ENCODE results near the gene PIM2. TPM values are rescaled to one million over a fixed set of nuclear protein-coding genes. Genes with fewer than 3 reads are reported as not detected.

PIM2 gene
- total RNA-seq, 1 donor from 2014 or later, result 11.5 TPM

DNA sequence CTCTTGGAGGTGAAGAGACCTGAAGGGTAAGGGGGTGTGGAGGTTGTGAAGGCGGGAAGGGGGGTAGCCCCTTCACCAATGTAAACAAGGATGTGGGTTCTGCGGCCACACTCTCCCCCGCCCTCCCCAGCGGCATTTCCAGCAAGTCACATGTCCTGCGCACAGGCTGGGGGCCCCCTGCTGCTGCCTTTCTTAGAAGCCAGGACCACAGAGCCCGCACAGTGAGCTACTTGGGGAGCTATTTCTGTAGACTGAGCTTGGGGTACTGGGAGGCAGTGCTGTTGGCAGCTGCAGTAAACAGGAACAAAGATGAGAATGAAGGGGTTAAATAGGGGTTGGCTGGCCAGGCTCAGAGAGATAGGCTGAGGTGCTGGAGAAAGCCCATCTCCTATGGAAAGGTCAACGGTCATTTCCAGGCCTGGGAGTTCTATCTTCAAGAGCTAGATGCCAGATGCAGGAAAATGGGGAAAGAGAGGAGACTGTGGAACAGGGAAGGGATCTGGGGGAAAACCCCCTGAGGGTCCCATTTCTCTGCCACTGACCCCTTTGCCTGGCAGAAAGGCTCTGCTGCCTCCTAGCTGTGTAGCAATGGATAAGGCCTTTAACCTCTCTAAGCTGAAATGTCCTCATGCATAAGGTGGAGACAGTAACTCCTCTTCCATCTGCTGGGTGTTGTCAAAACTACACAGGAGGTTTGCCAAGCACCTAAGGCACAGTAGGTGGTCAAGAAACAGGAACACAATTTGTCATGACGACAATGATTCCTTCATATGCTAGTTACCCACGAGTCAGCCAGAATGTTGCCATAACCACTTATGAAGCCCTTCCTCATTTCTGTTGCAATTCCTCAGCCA is 18.5 kb upstream of the PIM2 start:
- peaks cover 21% of the 10 kb centered on the region for H3K4me1 ChIP-seq
- H3K9me3 ChIP-seq, result no peaks in the 10 kb centered on the region
- no peak for TF ChIP-seq POLR2A (IDR thresholded peaks at IDR 0.05)
- TF ChIP-seq POLR2AphosphoS5 (IDR thresholded peaks at IDR 0.05; ENCODE audit: insufficient read depth in 1 of 2, low read depth in 1 of 2), result peak in 1 of 2 donors; percentile 57
- H3K27me3 ChIP-seq, result no peaks in the 10 kb centered on the region
- peaks cover 0 to 14% of the 10 kb centered on the region in 2 donors for H3K36me3 ChIP-seq
- DNase-seq (ENCODE audit: extremely low spot score in 2 of 2), result no peak
- intact Hi-C loops (cut with DNase I), result no loop called here
- H3K4me3 ChIP-seq, result no peak overlapping the region
- H3K27ac ChIP-seq, result no peak overlapping the region

DNA sequence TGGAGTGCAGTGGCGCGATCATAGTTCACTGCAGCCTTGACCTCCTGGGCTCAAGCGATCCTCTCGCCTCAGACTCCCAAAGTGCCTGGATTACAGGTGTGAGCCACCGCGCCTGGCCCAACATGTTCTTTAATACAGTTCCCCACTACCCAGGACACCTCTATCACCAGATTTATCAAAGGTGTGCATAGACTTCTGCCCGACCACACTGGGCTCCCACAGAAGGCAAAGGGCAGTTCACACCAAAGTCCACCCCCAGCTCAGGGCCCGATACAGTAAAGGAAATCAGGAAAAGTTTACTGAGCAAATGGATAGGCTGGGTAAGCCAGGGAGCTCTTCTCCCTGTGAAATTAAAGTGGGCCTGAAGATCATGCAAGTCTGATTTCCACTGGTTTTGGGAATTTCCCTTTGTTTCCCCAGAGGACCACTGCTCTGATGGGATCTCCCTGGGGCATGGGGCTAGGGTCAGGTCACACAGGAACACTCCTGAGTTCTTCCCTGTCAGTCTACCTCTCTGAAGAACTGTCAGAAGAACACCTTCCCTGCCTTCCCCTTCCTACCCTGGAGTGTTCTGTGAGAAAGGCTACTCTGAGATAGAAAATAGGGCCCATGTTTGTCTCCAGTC is 17.7 kb upstream of the PIM2 start:
- intact Hi-C loops (cut with DNase I), result no loop called here
- H3K4me1 ChIP-seq, result peaks cover 16% of the 10 kb centered on the region
- no peak overlapping the region for H3K4me3 ChIP-seq
- no peaks in the 10 kb centered on the region for H3K27me3 ChIP-seq
- no peak overlapping the region for H3K27ac ChIP-seq
- H3K9me3 ChIP-seq, result no peaks in the 10 kb centered on the region
- DNase-seq (ENCODE audit: extremely low spot score in 2 of 2), result no peak
- TF ChIP-seq POLR2AphosphoS5 (IDR thresholded peaks at IDR 0.05; ENCODE audit: insufficient read depth in 1 of 2, low read depth in 1 of 2) (no peak), POLR2A (IDR thresholded peaks at IDR 0.05) (no peak)
- TF ChIP-seq, protein P1, sequence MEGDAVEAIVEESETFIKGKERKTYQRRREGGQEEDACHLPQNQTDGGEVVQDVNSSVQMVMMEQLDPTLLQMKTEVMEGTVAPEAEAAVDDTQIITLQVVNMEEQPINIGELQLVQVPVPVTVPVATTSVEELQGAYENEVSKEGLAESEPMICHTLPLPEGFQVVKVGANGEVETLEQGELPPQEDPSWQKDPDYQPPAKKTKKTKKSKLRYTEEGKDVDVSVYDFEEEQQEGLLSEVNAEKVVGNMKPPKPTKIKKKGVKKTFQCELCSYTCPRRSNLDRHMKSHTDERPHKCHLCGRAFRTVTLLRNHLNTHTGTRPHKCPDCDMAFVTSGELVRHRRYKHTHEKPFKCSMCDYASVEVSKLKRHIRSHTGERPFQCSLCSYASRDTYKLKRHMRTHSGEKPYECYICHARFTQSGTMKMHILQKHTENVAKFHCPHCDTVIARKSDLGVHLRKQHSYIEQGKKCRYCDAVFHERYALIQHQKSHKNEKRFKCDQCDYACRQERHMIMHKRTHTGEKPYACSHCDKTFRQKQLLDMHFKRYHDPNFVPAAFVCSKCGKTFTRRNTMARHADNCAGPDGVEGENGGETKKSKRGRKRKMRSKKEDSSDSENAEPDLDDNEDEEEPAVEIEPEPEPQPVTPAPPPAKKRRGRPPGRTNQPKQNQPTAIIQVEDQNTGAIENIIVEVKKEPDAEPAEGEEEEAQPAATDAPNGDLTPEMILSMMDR (IDR thresholded peaks at IDR 0.05), result no peak
- peaks cover 0 to 16% of the 10 kb centered on the region in 2 donors for H3K36me3 ChIP-seq

DNA sequence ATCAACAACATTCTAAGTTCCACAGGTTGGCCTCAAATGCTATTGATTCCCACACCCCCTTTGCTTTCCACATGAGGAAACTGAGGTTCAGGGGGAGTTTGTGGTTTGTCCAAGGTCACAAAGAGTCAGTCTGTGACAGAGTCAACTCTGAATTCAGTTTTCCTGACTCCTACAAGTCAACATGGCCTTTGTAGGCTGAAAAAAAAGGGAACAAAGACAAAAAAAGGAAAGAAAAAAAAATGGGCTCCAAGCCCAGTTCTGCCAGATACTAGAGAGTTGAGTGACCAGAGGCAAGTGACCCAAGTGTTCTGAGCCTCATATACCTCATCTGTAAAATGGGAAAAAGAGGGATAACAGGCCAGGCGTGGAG is 16.5 kb upstream of the PIM2 start:
- no peaks in the 10 kb centered on the region for H3K9me3 ChIP-seq
- no peak for TF ChIP-seq POLR2A (IDR thresholded peaks at IDR 0.05)
- TF ChIP-seq, protein P1 (IDR thresholded peaks at IDR 0.05), result no peak
- no peak for TF ChIP-seq POLR2AphosphoS5 (IDR thresholded peaks at IDR 0.05; ENCODE audit: insufficient read depth in 1 of 2, low read depth in 1 of 2)
- intact Hi-C loops (cut with DNase I), result no loop called here
- H3K27me3 ChIP-seq, result no peaks in the 10 kb centered on the region
- peaks cover 10% of the 10 kb centered on the region for H3K4me1 ChIP-seq
- H3K27ac ChIP-seq, result no peak overlapping the region
- no peak overlapping the region for H3K4me3 ChIP-seq
- DNase-seq (ENCODE audit: extremely low spot score in 2 of 2), result no peak
- peaks cover 0 to 20% of the 10 kb centered on the region in 2 donors for H3K36me3 ChIP-seq

DNA sequence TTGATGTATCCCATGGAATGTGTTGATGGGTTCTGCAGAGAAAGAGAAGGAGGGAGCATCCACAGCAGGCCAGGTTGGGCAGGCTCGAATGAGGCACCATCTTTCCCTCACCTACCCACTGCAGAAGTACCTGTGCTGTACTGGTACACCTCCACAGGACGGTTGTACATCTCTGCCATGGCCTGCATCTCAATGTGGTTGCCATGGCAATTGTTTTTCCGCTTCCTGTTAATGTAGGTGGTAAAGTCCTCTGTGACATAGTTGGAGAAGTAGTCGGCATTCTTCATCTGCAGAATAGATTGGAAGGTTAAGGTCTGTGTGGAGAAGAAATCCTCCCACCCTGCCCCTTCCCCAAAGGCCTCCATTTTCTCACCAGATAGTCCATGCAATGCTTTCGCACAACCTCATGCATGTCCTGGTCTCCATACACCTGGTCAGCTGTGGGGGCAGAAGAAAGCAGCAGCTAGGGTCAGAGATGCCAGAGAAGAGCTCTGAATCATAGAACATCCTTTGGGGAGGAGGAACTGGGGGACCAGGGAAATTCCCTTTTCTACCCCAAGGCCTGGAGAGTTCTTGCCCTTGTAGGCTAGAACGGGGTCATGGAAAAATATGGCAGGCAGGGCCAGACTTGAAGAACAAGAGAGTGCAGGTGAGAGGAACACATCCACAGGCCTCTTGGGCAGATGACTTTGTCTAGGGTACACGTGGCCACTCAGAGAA is 15.9 kb upstream of the PIM2 start:
- Histone ChIP-seq H3K27ac (no peak overlapping the region), H3K9me3 (no peaks in the 10 kb centered on the region), H3K36me3 (peaks cover 0 to 20% of the 10 kb centered on the region in 2 donors), H3K4me3 (no peak overlapping the region), H3K27me3 (no peaks in the 10 kb centered on the region), H3K4me1 (peaks cover 7% of the 10 kb centered on the region)
- TF ChIP-seq, protein P1 (IDR thresholded peaks at IDR 0.05), result no peak
- TF ChIP-seq POLR2AphosphoS5 (IDR thresholded peaks at IDR 0.05; ENCODE audit: insufficient read depth in 1 of 2, low read depth in 1 of 2), result no peak
- TF ChIP-seq POLR2A (IDR thresholded peaks at IDR 0.05), result no peak
- DNase-seq (ENCODE audit: extremely low spot score in 2 of 2), result no peak
- intact Hi-C loops (cut with DNase I), result no loop called here

DNA sequence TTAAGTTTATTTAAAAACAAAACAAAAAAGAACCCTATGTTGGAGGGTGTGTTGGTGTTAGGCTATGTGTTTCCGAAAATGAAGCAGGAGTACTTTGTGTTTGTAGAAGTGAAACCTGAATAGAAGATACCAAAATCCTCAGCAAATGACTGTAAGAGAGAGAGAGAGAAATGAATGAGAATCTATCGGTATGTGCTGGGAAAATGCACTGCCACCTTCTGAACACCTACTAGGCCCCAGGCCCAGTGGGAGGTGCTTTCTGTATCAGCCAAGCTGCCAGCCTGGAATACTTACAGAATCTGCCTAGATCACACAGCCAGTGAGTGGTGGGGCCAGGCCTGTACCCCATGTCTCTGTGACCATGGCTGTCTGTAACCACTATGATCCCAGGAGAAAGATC is 14.9 kb upstream of the PIM2 start:
- H3K27me3 ChIP-seq, result no peaks in the 10 kb centered on the region
- intact Hi-C loops (cut with DNase I), result no loop called here
- H3K9me3 ChIP-seq, result no peaks in the 10 kb centered on the region
- H3K36me3 ChIP-seq, result peaks cover 0 to 25% of the 10 kb centered on the region in 2 donors
- H3K27ac ChIP-seq, result no peak overlapping the region
- TF ChIP-seq, protein P1 (IDR thresholded peaks at IDR 0.05), result no peak
- no peak for DNase-seq (ENCODE audit: extremely low spot score in 2 of 2)
- H3K4me3 ChIP-seq, result no peak overlapping the region
- peaks cover 7% of the 10 kb centered on the region for H3K4me1 ChIP-seq
